Glutamatergic neuron (in vitro differentiated cells): ENCODE results near the gene DNMT1. TPM values are rescaled to one million over a fixed set of nuclear protein-coding genes. Genes with fewer than 3 reads are reported as not detected.
"Not testable (repeated sequence)": the region's sequence is repeated elsewhere in the genome, so short reads cannot be mapped to it uniquely, and the experiment has no call there.

Source experiments
- DNase-seq: peaks from one replicate; pipeline ENCODE4 v3.0.0; 2022
- H3K27ac Mint-ChIP-seq: one replicate; pipeline ENCODE4 v1.8.0; 2020; ENCODE audit warnings: mild to moderate bottlenecking, mixed read lengths, inconsistent platforms; ENCODE audit not compliant: unreplicated experiment
- H3K27me3 Mint-ChIP-seq: one replicate; pipeline ENCODE4 v1.8.0; 2020; ENCODE audit warnings: mild to moderate bottlenecking, moderate library complexity, mixed read lengths, inconsistent platforms; ENCODE audit not compliant: unreplicated experiment
- H3K36me3 Mint-ChIP-seq: one replicate; pipeline ENCODE4 v1.8.0; 2020; ENCODE audit warnings: mild to moderate bottlenecking, mixed read lengths, inconsistent platforms; ENCODE audit not compliant: unreplicated experiment
- H3K4me1 Mint-ChIP-seq: one replicate; pipeline ENCODE4 v1.8.0; 2020; ENCODE audit warnings: mild to moderate bottlenecking, low read depth, mixed read lengths, inconsistent platforms; ENCODE audit not compliant: unreplicated experiment
- H3K4me3 Mint-ChIP-seq: one replicate; pipeline ENCODE4 v1.8.0; 2020; ENCODE audit warnings: mild to moderate bottlenecking, mixed read lengths, inconsistent platforms; ENCODE audit not compliant: unreplicated experiment
- H3K9me3 Mint-ChIP-seq: one replicate; pipeline ENCODE4 v1.8.0; 2020; ENCODE audit warnings: mild to moderate bottlenecking, moderate library complexity, mixed read lengths, inconsistent platforms; ENCODE audit not compliant: unreplicated experiment
- CTCF ChIP-seq: fragments of 200-600 bp; sonication (generic); IDR thresholded peaks from one replicate; pipeline ENCODE4 v1.5.0; 2021; ENCODE audit not compliant: partially characterized antibody, unreplicated experiment
- total RNA-seq: library from RNA; stranded (reverse); fragmentation: NEBNext Ultra II Directional; extraction: Animal tissue kit (Norgen Biotek cat#: 25700); gene quantifications from one replicate; pipeline ENCODE4 v1.2.1, GENCODE V29; 2021; ENCODE audit not compliant: unreplicated experiment

Gene DNMT1
- total RNA-seq, 1 donor from 2014 or later, result 129 TPM

GRCh38 chr19:10182076-10182475 is 12.7 kb downstream of the DNMT1 start:
- no peaks in the 10 kb centered on the region for H3K4me1 Mint-ChIP-seq
- no peaks in the 10 kb centered on the region for H3K36me3 Mint-ChIP-seq
- H3K27ac Mint-ChIP-seq, result no peak overlapping the region
- H3K27me3 Mint-ChIP-seq, result peaks cover 5% of the 10 kb centered on the region
- no peaks in the 10 kb centered on the region for H3K9me3 Mint-ChIP-seq
- DNase-seq, result no peak
- H3K4me3 Mint-ChIP-seq, result no peak overlapping the region
- TF ChIP-seq CTCF, result no peak

- no peak for TF ChIP-seq CTCF
- no peaks in the 10 kb centered on the region for H3K4me1 Mint-ChIP-seq
- H3K9me3 Mint-ChIP-seq, result no peaks in the 10 kb centered on the region
- H3K4me3 Mint-ChIP-seq, result no peak overlapping the region
- DNase-seq, result no peak
- no peak overlapping the region for H3K27ac Mint-ChIP-seq
- H3K36me3 Mint-ChIP-seq, result no peaks in the 10 kb centered on the region
- peaks cover 3% of the 10 kb centered on the region for H3K27me3 Mint-ChIP-seq
Observed at GRCh38 chr19:10180459-10180858, 14.3 kb downstream of the DNMT1 start.

GRCh38 chr19:10180024-10180423 is 14.7 kb downstream of the DNMT1 start:
- H3K36me3 Mint-ChIP-seq, DNase-seq, H3K27ac Mint-ChIP-seq: not testable (repeated sequence)

GRCh38 chr19:10173527-10173926 is 21.2 kb downstream of the DNMT1 start:
- Mint-ChIP-seq H3K27ac (no peak overlapping the region), H3K36me3 (no peaks in the 10 kb centered on the region), H3K9me3 (no peaks in the 10 kb centered on the region), H3K4me3 (no peak overlapping the region), H3K4me1 (no peaks in the 10 kb centered on the region), H3K27me3 (no peaks in the 10 kb centered on the region)
- TF ChIP-seq CTCF, result no peak
- DNase-seq, result no peak

More at GRCh38 chr19:10180024-10180423, 14.7 kb downstream of the DNMT1 start:
- H3K9me3 Mint-ChIP-seq, H3K4me3 Mint-ChIP-seq, H3K4me1 Mint-ChIP-seq, H3K27me3 Mint-ChIP-seq: not testable (repeated sequence)

GRCh38 chr19:10168386-10168948 is 26.3 kb downstream of the DNMT1 start:
- Mint-ChIP-seq H3K4me3 (no peak overlapping the region), H3K36me3 (no peaks in the 10 kb centered on the region), H3K4me1 (no peaks in the 10 kb centered on the region), H3K9me3 (no peaks in the 10 kb centered on the region), H3K27me3 (no peaks in the 10 kb centered on the region), H3K27ac (no peak overlapping the region)
- no peak for DNase-seq
- TF ChIP-seq CTCF, result no peak
